ENCODE data around the gene HMG20A. TPM values are rescaled to one million over a fixed set of nuclear protein-coding genes. Genes with fewer than 3 reads are reported as not detected.

The HMG20A gene
- polyA plus RNA-seq: 10 to 100 TPM; 26.8 to 56.2 (median 53.1) TPM

- H3K27me3 Mint-ChIP-seq (ENCODE audit: low read depth in 3 of 3): peaks cover 10 to 25% (median 13%) of the 10 kb centered on the region in 3 donors
- H3K4me1 Mint-ChIP-seq: peaks cover 54 to 75% of the 10 kb centered on the region in 2 donors
- H3K4me3 Mint-ChIP-seq: peak within 1 kb of the TSS; percentile 94 to 99 (median 98)
- H3K9me3 Mint-ChIP-seq: peaks cover 0 to 2% (median 0%) of the 10 kb centered on the region in 6 donors
- peak within 1 kb of the TSS; percentile 93 to 99 (median 98) for H3K27ac Mint-ChIP-seq
- H3K36me3 Mint-ChIP-seq: no peaks in the 10 kb centered on the region
- DNase-seq: peak in 1 of 3 donors; percentile 68
Measured at GRCh38 chr15:77420610-77421369, at the start of gene HMG20A. Gene HMG20A, plus strand, starts transcription at chr15:77420888. Its CDS starts 37,520 bp downstream, at chr15:77458408.

DNA sequence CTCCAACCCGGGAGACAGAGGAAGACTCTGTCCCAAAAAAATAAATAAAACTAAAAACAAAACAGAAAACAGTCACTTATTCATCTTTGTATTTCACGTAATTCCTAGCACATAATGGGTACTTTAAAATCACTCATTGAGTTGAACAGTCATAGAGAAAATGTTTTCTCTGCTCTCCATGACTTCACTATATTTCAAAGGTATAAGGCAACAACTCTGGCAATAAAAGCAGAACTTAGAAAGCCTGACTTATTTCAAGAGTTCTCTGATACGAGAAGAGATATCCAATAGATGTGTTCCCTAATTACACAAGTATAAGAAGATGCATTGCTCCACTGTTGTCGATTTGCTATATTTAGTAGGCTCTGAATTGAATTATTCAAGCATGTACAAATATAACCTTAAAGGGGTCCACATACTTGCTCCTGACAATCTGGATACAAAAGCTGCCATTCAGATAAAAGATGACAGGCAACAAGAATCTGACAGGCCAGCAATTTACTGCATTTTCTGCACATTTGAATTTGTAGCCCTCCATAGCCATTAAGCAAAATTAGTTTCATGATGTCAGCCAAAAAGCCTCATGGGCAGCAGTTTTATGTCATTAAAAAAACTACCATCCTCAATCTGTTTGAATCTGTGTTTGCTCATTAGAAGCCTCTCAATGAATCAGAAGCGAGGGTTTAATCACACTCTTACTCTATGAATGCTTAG is 48.7 kb upstream of the HMG20A start:
- Mint-ChIP-seq H3K9me3 (no peaks in the 10 kb centered on the region), H3K27ac (no peak overlapping the region), H3K4me1 (peaks cover 14 to 32% of the 10 kb centered on the region in 2 donors), H3K36me3 (no peaks in the 10 kb centered on the region), H3K4me3 (no peak overlapping the region), H3K27me3 (ENCODE audit: low read depth in 3 of 3) (peaks cover 0 to 1% (median 0%) of the 10 kb centered on the region in 3 donors)
- no peak for DNase-seq

DNA sequence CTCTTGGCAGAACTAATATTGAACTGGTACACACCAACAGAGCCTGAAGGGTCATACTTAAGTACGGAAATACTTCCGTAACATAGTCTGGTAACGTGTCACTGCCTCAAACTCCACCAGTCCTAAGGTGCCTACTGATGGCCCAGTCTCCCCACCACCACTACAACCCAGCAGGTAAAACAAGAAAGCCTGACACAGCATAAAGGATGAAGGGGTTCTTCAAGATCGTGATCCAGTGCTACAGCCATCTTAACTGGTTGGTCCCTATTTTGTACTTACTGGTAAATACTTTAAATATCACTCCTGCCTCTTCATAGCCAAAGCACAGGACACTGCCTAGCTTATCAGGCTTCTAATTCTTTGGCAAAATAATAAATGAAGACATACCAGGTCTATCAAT is 47.2 kb upstream of the HMG20A start:
- H3K4me3 Mint-ChIP-seq: no peak overlapping the region
- peaks cover 0 to 1% (median 0%) of the 10 kb centered on the region in 3 donors for H3K27me3 Mint-ChIP-seq (ENCODE audit: low read depth in 3 of 3)
- H3K36me3 Mint-ChIP-seq: no peaks in the 10 kb centered on the region
- no peak overlapping the region for H3K27ac Mint-ChIP-seq
- DNase-seq: no peak
- H3K4me1 Mint-ChIP-seq: peaks cover 14 to 37% of the 10 kb centered on the region in 2 donors
- no peaks in the 10 kb centered on the region for H3K9me3 Mint-ChIP-seq

DNA sequence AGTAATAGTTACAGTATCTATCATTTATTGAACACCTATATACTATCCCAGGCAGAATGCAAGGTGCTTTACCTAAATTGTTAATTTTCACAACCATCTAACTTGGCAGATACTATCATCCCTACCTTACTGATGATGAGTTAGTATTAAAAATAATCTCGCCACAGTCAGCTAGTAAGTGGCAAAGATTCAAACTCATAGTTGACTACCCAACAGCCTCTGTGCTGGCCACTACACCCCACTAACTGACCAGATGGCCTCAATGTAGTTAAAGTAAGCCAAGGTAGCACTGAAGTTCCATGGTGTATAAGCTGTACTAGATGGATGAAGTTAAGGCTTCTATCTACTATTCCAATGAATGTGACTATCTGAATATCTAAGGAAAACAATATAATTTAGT is 45.6 kb upstream of the HMG20A start:
- Mint-ChIP-seq H3K27me3 (ENCODE audit: low read depth in 3 of 3) (peaks cover 0 to 1% (median 0%) of the 10 kb centered on the region in 3 donors), H3K4me1 (peaks cover 14 to 32% of the 10 kb centered on the region in 2 donors), H3K4me3 (no peak overlapping the region), H3K36me3 (no peaks in the 10 kb centered on the region), H3K9me3 (no peaks in the 10 kb centered on the region), H3K27ac (no peak overlapping the region)
- no peak for DNase-seq

DNA sequence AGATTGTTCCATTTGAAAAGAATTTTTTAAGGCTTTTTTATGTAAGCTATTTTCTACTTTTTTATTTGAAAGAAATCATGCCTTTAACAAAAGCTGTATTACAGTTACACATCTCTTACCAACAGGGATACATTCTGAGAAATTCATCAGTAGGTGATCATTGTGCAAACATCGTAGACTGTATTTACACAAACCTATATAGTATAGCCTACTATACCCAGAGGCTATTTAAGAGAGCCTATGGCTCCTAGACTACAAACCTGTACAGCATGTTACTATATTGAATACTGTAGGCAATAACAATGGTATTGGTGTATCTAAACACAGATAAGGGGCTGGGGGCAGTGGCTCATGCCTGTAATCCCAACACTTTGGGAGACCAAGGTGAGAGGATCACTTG is 43.9 kb upstream of the HMG20A start:
- Mint-ChIP-seq H3K4me1 (peaks cover 13 to 31% of the 10 kb centered on the region in 2 donors), H3K27ac (no peak overlapping the region), H3K4me3 (no peak overlapping the region), H3K27me3 (ENCODE audit: low read depth in 3 of 3) (peaks cover 0 to 1% (median 0%) of the 10 kb centered on the region in 3 donors), H3K9me3 (no peaks in the 10 kb centered on the region), H3K36me3 (no peaks in the 10 kb centered on the region)
- no peak for DNase-seq

DNA sequence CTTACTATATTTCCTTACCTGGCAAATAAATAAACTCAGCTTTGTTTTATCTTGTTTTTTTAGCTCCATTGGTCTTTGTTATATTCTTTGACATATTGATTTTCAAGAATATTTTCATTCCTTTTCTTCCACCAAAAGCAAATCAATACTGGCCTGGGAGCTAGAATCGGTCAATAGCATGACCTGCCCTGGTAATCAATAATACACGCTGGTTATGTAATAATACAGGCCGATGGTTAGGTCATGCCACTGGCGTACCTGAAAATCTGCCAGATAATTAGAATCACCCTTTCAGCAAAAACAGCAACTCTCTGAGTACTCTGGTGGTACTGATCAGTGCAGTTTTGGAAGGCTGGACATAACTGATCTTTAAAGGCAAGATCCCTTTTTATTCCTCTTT is 40.7 kb upstream of the HMG20A start:
- no peak overlapping the region for H3K27ac Mint-ChIP-seq
- H3K4me3 Mint-ChIP-seq: no peak overlapping the region
- no peaks in the 10 kb centered on the region for H3K36me3 Mint-ChIP-seq
- no peaks in the 10 kb centered on the region for H3K27me3 Mint-ChIP-seq (ENCODE audit: low read depth in 3 of 3)
- DNase-seq: no peak
- H3K9me3 Mint-ChIP-seq: no peaks in the 10 kb centered on the region
- peaks cover 19 to 28% of the 10 kb centered on the region in 2 donors for H3K4me1 Mint-ChIP-seq

DNA sequence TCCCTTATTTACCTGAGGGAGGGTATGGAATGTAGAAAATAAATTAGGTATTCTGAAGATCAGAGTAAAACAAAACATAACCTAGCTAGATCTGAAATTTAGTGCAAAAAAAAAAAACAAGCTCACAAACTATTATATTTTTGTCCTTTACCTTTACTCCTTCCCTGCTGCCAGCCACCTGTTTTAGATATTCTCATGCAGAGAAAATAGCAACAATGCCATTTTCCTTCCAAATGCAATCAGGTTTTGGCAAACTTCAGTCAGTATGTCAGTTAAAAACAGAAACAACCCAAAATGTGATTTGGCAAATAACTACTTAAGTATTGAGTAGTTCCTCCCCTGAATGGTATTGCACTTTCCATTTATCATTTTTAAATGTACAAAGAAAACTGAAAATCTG is 36.6 kb upstream of the HMG20A start:
- peaks cover 27 to 48% of the 10 kb centered on the region in 2 donors for H3K4me1 Mint-ChIP-seq
- H3K27ac Mint-ChIP-seq: peak overlapping the region in 2 of 6 donors; percentile 48 to 60
- no peaks in the 10 kb centered on the region for H3K36me3 Mint-ChIP-seq

DNA sequence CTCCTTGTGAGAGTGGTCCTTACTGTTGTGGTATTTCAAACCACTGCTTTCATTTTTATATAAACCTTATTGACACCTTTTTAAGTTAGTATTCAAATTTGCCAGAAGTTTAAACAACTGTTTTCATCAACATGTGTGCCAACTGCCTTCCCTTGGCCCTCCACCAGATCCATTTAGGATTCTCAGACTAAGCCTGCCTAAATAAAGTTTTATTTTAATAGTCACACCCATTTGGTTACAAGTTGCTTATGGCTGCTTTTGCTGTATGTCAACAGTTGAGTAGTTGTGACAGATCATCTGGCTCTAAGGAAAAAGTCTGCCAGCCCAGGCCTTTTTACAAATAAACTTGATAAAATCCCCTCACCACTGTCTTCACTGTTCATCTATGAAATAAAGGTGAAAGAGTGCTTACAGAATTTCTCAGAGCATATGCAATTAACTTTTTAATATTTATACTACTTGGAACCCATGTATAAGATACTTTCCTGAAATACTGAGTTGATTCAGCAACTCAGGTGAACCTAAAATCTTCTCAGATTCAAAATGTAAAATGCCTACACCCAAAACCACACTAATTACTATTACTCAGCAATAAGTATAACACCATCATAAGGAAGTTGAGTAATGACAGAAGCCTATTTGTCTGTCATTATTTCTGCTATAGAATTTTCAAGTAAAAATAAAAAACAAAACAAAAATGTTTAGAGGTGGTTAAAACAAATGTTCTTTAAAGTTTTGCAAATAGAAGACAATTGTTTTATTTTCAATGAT is 35.9 kb upstream of the HMG20A start:
- H3K9me3 Mint-ChIP-seq: no peaks in the 10 kb centered on the region
- H3K36me3 Mint-ChIP-seq: no peaks in the 10 kb centered on the region
- no peaks in the 10 kb centered on the region for H3K27me3 Mint-ChIP-seq (ENCODE audit: low read depth in 3 of 3)
- H3K4me1 Mint-ChIP-seq: peaks cover 27 to 48% of the 10 kb centered on the region in 2 donors
- no peak for DNase-seq
- peak overlapping the region in 2 of 5 donors; percentile 7 to 16 for H3K4me3 Mint-ChIP-seq
- H3K27ac Mint-ChIP-seq: peak overlapping the region; percentile 29 to 61 (median 48)

More for the DNA sequence above, 36.6 kb upstream of the HMG20A start:
- no peak for DNase-seq
- H3K4me3 Mint-ChIP-seq: no peak overlapping the region
- no peaks in the 10 kb centered on the region for H3K27me3 Mint-ChIP-seq (ENCODE audit: low read depth in 3 of 3)
- no peaks in the 10 kb centered on the region for H3K9me3 Mint-ChIP-seq

- Mint-ChIP-seq H3K27ac (no peak overlapping the region), H3K36me3 (no peaks in the 10 kb centered on the region), H3K9me3 (no peaks in the 10 kb centered on the region), H3K27me3 (ENCODE audit: low read depth in 3 of 3) (no peaks in the 10 kb centered on the region), H3K4me3 (no peak overlapping the region), H3K4me1 (peaks cover 27 to 60% of the 10 kb centered on the region in 2 donors)
- DNase-seq: no peak
Measured at GRCh38 chr15:77386626-77387025, 34.1 kb upstream of the HMG20A start.

DNA sequence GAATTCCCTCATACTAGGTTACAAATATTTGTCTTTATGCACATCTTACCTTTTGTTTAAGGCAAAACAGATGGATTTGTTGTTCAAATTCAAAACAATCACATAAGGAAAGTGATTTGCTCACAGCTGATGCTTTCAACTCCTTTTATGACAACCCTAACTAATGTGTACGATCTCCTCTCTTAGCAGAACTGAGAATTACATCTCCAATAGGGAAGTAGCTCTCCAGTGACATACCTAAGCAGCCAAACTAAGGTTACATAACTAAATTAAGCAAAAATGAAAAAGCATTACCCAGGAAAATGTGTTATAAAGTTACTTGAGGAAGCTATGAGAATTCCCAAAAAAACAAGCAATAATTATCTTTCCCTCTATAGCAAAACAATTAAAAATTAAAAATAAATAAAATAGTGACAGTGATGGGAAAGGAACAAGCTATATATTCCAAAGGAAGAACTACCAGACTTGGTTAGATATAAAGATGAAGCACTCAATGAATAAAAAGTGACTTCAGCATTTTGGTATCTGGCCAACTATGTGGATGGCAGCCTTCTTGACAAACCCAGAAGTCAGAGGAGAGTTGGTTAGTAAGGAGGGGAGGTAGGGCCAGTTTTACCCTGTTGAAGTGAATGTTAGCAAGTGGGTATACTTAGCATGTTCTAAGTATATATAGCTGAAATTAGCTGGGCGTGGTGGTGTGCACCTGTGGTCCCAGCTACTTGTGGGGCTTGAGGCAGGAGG is 33.2 kb upstream of the HMG20A start:
- Mint-ChIP-seq H3K9me3 (no peaks in the 10 kb centered on the region), H3K27me3 (ENCODE audit: low read depth in 3 of 3) (no peaks in the 10 kb centered on the region), H3K36me3 (no peaks in the 10 kb centered on the region), H3K27ac (no peak overlapping the region), H3K4me3 (no peak overlapping the region), H3K4me1 (peaks cover 28 to 63% of the 10 kb centered on the region in 2 donors)
- no peak for DNase-seq

GRCh38 chr15:77391372-77391951 is 29.2 kb upstream of the HMG20A start:
- peaks cover 6 to 23% (median 18%) of the 10 kb centered on the region in 6 donors for H3K9me3 Mint-ChIP-seq
- no peak for DNase-seq
- no peak overlapping the region for H3K27ac Mint-ChIP-seq
- peaks cover 5 to 16% (median 9%) of the 10 kb centered on the region in 3 donors for H3K36me3 Mint-ChIP-seq
- H3K4me1 Mint-ChIP-seq: peaks cover 12 to 48% of the 10 kb centered on the region in 2 donors
- H3K4me3 Mint-ChIP-seq: no peak overlapping the region
- H3K27me3 Mint-ChIP-seq (ENCODE audit: low read depth in 3 of 3): no peaks in the 10 kb centered on the region

- Mint-ChIP-seq H3K4me3 (no peak overlapping the region), H3K4me1 (peaks cover 11 to 49% of the 10 kb centered on the region in 2 donors), H3K27ac (no peak overlapping the region), H3K36me3 (peaks cover 11 to 26% (median 15%) of the 10 kb centered on the region in 3 donors), H3K27me3 (ENCODE audit: low read depth in 3 of 3) (no peaks in the 10 kb centered on the region), H3K9me3 (peaks cover 10 to 26% (median 22%) of the 10 kb centered on the region in 6 donors)
- DNase-seq: no peak
Measured at GRCh38 chr15:77392762-77393470, 27.8 kb upstream of the HMG20A start.
